Subcutaneous adipose tissue (tissue), 4 donors: ENCODE data around the gene PLS1. TPM values are rescaled to one million over a fixed set of nuclear protein-coding genes. Genes with fewer than 3 reads are reported as not detected.

Experiments used
- total RNA-seq, 4 donors: library from RNA; depleted of rRNA; stranded (reverse); fragments of >200 nt; gene quantifications; one replicate each; pipeline ENCODE4 v1.1.0, GENCODE V29; 2016
- TF ChIP-seq, protein P1 (sequence below): fragments of 450-650 bp; IDR thresholded peaks from one replicate; pipeline ENCODE4 v1.5.1; 2016; ENCODE audit warnings: low read depth, mild to moderate bottlenecking, control low read depth, antibody characterized with exemption, moderate library complexity

Gene PLS1, protein sequence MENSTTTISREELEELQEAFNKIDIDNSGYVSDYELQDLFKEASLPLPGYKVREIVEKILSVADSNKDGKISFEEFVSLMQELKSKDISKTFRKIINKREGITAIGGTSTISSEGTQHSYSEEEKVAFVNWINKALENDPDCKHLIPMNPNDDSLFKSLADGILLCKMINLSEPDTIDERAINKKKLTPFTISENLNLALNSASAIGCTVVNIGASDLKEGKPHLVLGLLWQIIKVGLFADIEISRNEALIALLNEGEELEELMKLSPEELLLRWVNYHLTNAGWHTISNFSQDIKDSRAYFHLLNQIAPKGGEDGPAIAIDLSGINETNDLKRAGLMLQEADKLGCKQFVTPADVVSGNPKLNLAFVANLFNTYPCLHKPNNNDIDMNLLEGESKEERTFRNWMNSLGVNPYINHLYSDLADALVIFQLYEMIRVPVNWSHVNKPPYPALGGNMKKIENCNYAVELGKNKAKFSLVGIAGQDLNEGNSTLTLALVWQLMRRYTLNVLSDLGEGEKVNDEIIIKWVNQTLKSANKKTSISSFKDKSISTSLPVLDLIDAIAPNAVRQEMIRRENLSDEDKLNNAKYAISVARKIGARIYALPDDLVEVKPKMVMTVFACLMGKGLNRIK
- total RNA-seq: 1 to 10 TPM in 2 of 4 donors, under 1 TPM in 1, not detected in 1; 0.88 to 2.9 (median 2.4) TPM

DNA sequence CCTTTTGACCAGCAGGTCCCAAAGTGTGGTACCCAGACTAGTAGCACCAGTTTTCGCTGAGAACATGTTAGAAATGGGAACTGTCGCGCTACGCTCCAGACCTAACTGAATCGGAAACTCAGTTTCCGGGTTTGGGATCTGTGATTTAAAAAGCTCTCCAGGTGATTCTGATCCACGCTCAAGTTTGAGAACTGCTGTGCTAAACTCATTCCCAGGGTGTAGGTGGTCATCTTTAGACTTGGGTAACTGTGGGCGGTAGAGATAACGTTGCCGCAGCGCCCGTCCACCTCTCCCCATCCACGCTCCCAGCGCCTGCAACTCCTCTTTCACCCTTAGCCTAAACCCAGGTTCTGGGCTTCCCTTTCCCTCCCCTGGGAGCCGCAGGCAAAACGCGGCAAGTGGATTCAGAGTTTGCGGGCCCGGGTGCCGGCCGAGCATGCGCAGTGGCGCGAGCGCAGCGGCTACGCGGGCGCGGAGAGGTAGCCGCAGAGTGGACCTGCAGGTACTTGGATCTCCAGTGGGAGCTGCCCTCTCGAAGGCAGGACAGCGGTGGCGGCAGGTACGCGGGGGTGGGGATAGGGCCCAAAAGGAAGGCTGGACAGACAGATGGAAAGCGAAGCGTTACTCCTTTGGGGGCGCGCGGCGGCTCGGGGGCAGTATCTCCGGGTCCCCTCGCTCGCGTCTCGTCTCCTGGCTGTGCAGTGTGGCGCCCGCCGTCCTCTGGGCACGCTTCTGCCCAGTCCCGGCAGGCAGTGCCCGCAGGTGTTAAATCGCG lies at the start of gene PLS1:
Gene PLS1 (plus strand): TSS at position 443 of the 775 bp plus-strand sequence. CDS start 67,845 bp downstream, outside the sequence.
- TF ChIP-seq, protein P1, sequence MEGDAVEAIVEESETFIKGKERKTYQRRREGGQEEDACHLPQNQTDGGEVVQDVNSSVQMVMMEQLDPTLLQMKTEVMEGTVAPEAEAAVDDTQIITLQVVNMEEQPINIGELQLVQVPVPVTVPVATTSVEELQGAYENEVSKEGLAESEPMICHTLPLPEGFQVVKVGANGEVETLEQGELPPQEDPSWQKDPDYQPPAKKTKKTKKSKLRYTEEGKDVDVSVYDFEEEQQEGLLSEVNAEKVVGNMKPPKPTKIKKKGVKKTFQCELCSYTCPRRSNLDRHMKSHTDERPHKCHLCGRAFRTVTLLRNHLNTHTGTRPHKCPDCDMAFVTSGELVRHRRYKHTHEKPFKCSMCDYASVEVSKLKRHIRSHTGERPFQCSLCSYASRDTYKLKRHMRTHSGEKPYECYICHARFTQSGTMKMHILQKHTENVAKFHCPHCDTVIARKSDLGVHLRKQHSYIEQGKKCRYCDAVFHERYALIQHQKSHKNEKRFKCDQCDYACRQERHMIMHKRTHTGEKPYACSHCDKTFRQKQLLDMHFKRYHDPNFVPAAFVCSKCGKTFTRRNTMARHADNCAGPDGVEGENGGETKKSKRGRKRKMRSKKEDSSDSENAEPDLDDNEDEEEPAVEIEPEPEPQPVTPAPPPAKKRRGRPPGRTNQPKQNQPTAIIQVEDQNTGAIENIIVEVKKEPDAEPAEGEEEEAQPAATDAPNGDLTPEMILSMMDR: no peak

DNA sequence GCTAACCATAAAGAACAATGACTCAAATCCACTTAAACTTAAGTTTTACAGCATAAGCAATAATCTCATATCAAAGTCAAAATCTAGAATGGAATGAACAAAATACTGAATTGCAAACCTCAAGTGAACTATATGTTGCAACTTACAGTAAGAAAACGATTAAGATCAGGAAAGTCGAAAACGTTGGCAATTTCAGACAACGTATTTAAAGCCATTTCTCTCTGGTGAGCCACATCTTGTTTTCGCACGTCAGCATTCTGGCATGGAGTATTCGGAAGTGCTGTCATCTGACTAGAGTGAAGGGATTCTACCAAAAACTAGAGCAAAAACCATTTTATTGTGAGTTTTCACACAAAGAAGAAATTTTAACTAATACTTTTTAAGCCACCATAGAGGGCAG lies 46.2 kb upstream of the PLS1 start:
- TF ChIP-seq, protein P1: no peak

DNA sequence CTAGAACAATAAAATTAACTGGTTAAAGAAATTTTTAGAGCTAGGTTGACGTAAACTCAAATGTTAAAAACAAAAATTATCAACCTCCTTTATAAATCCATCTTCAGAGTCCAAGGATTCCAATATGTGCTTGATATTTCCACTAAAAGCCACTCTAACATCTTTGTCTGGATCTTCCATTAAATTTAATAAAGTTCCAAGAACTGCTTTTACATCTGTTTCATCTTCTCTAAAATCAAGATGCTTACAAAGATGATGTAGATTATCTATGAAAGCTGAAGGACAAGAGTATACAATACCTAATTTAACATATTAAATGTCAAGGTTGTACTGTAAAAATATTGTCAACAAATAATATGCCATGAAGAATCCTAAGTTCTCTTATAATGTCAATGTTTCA lies 42.5 kb upstream of the PLS1 start:
- TF ChIP-seq, protein P1: no peak

DNA sequence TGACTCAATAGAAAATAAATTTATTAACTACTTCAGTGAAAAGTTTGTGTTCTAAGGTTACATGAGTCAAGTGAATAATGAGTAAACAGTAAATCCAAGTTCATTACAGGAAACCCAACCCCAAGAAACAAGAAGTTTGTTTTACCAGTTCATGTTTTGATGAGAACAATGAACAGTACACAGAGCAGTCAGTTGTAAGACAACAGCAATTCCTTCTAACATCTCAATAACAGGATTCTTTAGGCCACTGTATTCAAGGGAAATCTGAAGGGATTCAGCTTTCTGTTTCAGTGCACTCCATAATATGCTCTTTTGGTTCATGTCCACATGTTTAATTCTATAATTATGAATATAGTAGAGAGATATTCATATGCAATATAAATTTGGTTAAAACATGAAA lies 36.1 kb upstream of the PLS1 start:
- TF ChIP-seq, protein P1: no peak

DNA sequence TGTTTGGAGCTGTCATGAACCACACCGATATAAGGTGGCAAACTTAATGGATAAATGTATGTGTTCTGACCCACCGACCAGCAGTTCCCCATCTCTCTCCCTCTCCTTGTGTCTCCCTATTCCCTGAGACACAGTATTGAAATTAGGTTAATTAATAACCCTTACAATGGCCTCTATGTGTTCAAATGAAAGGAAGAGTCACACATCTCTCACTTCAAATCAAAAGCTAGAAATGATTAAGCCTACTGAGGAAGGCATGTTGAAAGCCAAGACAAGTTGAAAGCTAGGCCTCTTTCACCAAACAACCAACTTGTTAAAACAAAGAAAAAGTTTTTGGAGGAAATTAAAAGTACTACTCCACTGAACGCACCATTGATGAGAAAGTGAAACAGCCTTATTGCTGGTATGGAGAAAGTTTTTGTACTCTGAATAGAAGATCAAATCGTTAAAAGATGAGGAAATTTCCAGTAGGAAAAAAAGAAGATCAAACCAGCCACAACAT lies 32.6 kb upstream of the PLS1 start:
- TF ChIP-seq, protein P1: no peak

DNA sequence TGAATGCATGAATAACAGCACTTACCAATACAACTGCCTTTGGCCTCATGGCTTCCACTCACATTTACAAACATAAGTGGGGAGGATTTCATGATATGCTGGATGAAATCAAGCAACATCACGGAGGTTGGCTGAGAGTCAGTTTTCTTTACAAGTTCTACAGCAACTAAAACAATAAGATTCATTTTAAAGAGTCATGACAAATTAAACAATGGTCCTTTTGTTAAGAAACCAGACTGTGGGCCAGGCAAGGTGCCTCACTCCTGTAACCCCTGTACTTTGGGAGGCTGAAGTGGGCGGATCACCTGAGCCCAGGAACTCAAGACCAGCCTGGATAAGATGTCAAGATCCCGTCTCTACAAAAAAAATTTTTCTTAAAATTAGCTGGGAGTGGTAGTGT lies 30.1 kb upstream of the PLS1 start:
- TF ChIP-seq, protein P1: no peak
